Measurements from ENCODE around the gene ELOVL5.

ELOVL5 gene

DNA sequence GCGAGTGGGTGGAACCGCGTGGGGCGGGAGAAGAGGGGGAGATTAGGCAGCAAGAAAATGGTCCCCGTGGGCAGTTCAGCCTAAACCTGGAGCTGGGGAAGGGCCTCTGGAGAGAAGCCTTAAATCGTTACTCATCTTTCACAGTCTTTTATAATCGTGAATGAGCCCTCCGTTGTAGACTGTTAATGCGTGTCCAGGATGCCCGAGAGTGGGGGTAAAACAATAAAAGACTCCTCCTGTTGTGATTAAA lies 11.0 kb upstream of the ELOVL5 start:
- peak overlapping the region; percentile 64 for H3K4me3 ChIP-seq (ENCODE audit: low read depth, low read length)
- no peak for TF ChIP-seq CTCF (IDR thresholded peaks at IDR 0.05; ENCODE audit: low read depth, low read length)

- peak overlapping the region; percentile 64 for H3K4me3 ChIP-seq (ENCODE audit: low read depth, low read length)
- no peak for TF ChIP-seq CTCF (IDR thresholded peaks at IDR 0.05; ENCODE audit: low read depth, low read length)
Observed at GRCh38 chr6:53359095-53359842, 10.5 kb upstream of the ELOVL5 start.

GRCh38 chr6:53358440-53359094 lies 9.8 kb upstream of the ELOVL5 start:
- no peak for TF ChIP-seq CTCF (IDR thresholded peaks at IDR 0.05; ENCODE audit: low read depth, low read length)
- peak overlapping the region; percentile 64 for H3K4me3 ChIP-seq (ENCODE audit: low read depth, low read length)

GRCh38 chr6:53357576-53358360 lies 9.0 kb upstream of the ELOVL5 start:
- H3K4me3 ChIP-seq (ENCODE audit: low read depth, low read length) = no peak overlapping the region
- TF ChIP-seq CTCF (IDR thresholded peaks at IDR 0.05; ENCODE audit: low read depth, low read length) = no peak

GRCh38 chr6:53353624-53354023 lies 4.9 kb upstream of the ELOVL5 start:
- no peak overlapping the region for H3K4me3 ChIP-seq (ENCODE audit: low read depth, low read length)

DNA sequence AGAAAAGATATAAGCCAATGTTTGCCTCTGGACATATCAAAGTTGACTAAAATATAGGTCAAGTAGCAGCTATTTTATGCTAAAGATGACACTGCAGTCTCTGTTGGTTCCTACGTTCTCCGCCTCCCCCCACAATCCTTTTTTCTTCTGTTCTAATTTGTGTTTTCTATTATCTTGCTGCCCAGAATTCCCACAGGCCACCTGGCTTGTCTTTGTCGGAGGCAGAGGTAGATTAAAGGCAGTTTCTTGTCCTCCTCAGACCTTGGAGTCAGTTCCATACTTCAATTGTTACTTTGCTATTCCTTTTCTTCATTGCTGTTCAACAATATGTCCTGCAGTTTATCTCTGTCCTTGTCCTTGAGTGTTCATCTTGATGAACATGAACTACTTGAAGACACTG lies 3.6 kb upstream of the ELOVL5 start:
- no peak overlapping the region for H3K4me3 ChIP-seq (ENCODE audit: low read depth, low read length)
- TF ChIP-seq CTCF (IDR thresholded peaks at IDR 0.05; ENCODE audit: low read depth, low read length) = no peak

More at GRCh38 chr6:53353624-53354023, 4.9 kb upstream of the ELOVL5 start:
- no peak for TF ChIP-seq CTCF (IDR thresholded peaks at IDR 0.05; ENCODE audit: low read depth, low read length)

DNA sequence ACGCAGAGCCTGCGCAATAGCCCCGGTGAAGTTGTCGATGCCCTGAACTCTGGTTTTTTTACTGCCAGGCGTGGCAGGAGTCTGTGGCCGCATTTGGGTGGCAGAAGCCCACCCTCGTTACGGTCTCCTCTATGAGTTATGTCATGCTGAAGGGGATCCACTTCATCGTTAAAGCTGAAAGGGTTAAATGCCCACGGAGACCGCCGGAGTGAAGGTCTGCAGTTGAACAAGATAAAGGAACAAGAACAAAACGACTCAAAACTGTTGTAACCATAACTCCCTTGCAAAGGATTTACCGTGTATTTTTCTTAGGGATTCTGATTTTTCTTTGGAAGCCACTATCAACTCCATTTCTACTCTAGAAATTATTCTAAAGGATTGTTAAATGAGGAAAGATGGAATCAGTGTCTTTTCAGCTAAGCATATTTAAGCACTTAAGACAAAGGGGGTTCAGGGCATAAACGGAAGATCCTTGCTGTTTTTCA lies 501 bp upstream of the ELOVL5 start:
- TF ChIP-seq CTCF (IDR thresholded peaks at IDR 0.05; ENCODE audit: low read depth, low read length) = no peak
- H3K4me3 ChIP-seq (ENCODE audit: low read depth, low read length) = peak overlapping the region; percentile 84

Measured in WI38 (cell line).